ENCODE results near the gene GTPBP1. TPM values are rescaled to one million over a fixed set of nuclear protein-coding genes. Genes with fewer than 3 reads are reported as not detected.

The GTPBP1 gene
- total RNA-seq, 2 experiments from 2014 or later: 66.6 to 67.4 TPM

- POLR2A ChIA-PET: no interaction called here
- CTCF ChIA-PET: no interaction called here
These were observed 11.1 kb downstream of the GTPBP1 start for GRCh38 chr22:38716826-38717225.

GRCh38 chr22:38717244-38717643, 11.5 kb downstream of the GTPBP1 start:
- POLR2A ChIA-PET: no interaction called here
- CTCF ChIA-PET: no interaction called here

- POLR2A ChIA-PET: no interaction called here
These were observed 12.7 kb downstream of the GTPBP1 start for GRCh38 chr22:38718414-38718813.

GRCh38 chr22:38719196-38719595, 13.5 kb downstream of the GTPBP1 start:
- ChIA-PET POLR2A (no interaction called here), CTCF (interaction anchor here (1.0 kb wide), 1 partner anchor 37 kb away, joined by 5 read pairs; the partner anchor contains the start of gene TOMM22)

More at GRCh38 chr22:38718414-38718813, 12.7 kb downstream of the GTPBP1 start:
- CTCF ChIA-PET: interaction anchor here (1.0 kb wide), 1 partner anchor 8 kb away, joined by 3 read pairs; no protein-coding TSS in a partner anchor

GRCh38 chr22:38720350-38720749, 14.6 kb downstream of the GTPBP1 start:
- POLR2A ChIA-PET: no interaction called here
- CTCF ChIA-PET: interaction anchor here (1.0 kb wide), 1 partner anchor 38 kb away, joined by 5 read pairs; the partner anchor contains the start of gene TOMM22

GRCh38 chr22:38721551-38721950, 15.8 kb downstream of the GTPBP1 start:
- CTCF ChIA-PET: interaction anchor here (0.8 to 1.0 kb wide), 2 partner anchors 9 to 45 kb away, joined by 3 to 4 read pairs; no protein-coding TSS in a partner anchor
- POLR2A ChIA-PET: interaction anchor here (1.0 kb wide), 1 partner anchor 16 kb away, joined by 3 read pairs; the partner anchor contains the start of gene GTPBP1

GRCh38 chr22:38724176-38724575, 18.4 kb downstream of the GTPBP1 start:
- ChIA-PET CTCF (interaction anchor here (0.7 to 2.2 kb wide), 7 partner anchors 10 to 671 kb away, joined by 3 to 12 read pairs (median 4); no protein-coding TSS in a partner anchor), POLR2A (interaction anchor here (0.7 to 1.3 kb wide), 2 partner anchors 9 to 27 kb away, joined by 3 read pairs; no protein-coding TSS in a partner anchor)

- ChIA-PET CTCF (interaction anchor here (0.7 to 2.2 kb wide), 9 partner anchors 9 to 672 kb away, joined by 3 to 12 read pairs (median 4); no protein-coding TSS in a partner anchor), POLR2A (interaction anchor here (0.7 kb wide), 1 partner anchor 26 kb away, joined by 3 read pairs; no protein-coding TSS in a partner anchor)
These were observed 19.3 kb downstream of the GTPBP1 start for GRCh38 chr22:38724926-38725571.

- ChIA-PET CTCF (interaction anchor here (1.1 to 2.2 kb wide), 3 partner anchors 8 to 143 kb away, joined by 4 to 12 read pairs (median 7); no protein-coding TSS in a partner anchor), POLR2A (no interaction called here)
These were observed 20.3 kb downstream of the GTPBP1 start for GRCh38 chr22:38725900-38726655.

- POLR2A ChIA-PET: no interaction called here
- CTCF ChIA-PET: no interaction called here
These were observed 21.4 kb downstream of the GTPBP1 start for GRCh38 chr22:38727123-38727522.

- ChIA-PET CTCF (no interaction called here), POLR2A (no interaction called here)
These were observed 22.0 kb downstream of the GTPBP1 start for GRCh38 chr22:38727530-38728451.

GRCh38 chr22:38728871-38729796, 23.4 kb downstream of the GTPBP1 start:
- ChIA-PET POLR2A (interaction anchor here (1.1 kb wide), 1 partner anchor 15 kb away, joined by 7 read pairs; no protein-coding TSS in a partner anchor), CTCF (no interaction called here)

- ChIA-PET POLR2A (interaction anchor here (1.1 kb wide), 1 partner anchor 15 kb away, joined by 7 read pairs; no protein-coding TSS in a partner anchor), CTCF (no interaction called here)
These were observed 24.2 kb downstream of the GTPBP1 start for GRCh38 chr22:38729946-38730345.

- CTCF ChIA-PET: interaction anchor here (1.3 kb wide), 1 partner anchor 16 kb away, joined by 3 read pairs; no protein-coding TSS in a partner anchor
- POLR2A ChIA-PET: interaction anchor here (1.1 kb wide), 1 partner anchor 16 kb away, joined by 7 read pairs; no protein-coding TSS in a partner anchor
These were observed 24.7 kb downstream of the GTPBP1 start for GRCh38 chr22:38730411-38730871.

GRCh38 chr22:38731703-38732161, 26.0 kb downstream of the GTPBP1 start:
- ChIA-PET POLR2A (interaction anchor here (1.3 kb wide), 1 partner anchor 19 kb away, joined by 4 read pairs; no protein-coding TSS in a partner anchor), CTCF (interaction anchor here (0.7 to 3.3 kb wide), 5 partner anchors 15 to 37 kb away, joined by 3 to 12 read pairs (median 3); no protein-coding TSS in a partner anchor)

GRCh38 chr22:38732251-38732815, 26.6 kb downstream of the GTPBP1 start:
- POLR2A ChIA-PET: interaction anchor here (1.0 to 1.3 kb wide), 3 partner anchors 9 to 19 kb away, joined by 3 to 4 read pairs (median 4); no protein-coding TSS in a partner anchor
- CTCF ChIA-PET: interaction anchor here (0.6 to 3.5 kb wide), 8 partner anchors 7 to 39 kb away, joined by 3 to 12 read pairs (median 4); no protein-coding TSS in a partner anchor

GRCh38 chr22:38733329-38733723, 27.6 kb downstream of the GTPBP1 start:
- ChIA-PET POLR2A (interaction anchor here (1.0 to 1.1 kb wide), 2 partner anchors 10 to 13 kb away, joined by 3 to 4 read pairs; no protein-coding TSS in a partner anchor), CTCF (interaction anchor here (0.7 to 3.5 kb wide), 8 partner anchors 8 to 125 kb away, joined by 3 to 12 read pairs (median 5); no protein-coding TSS in a partner anchor)
